IMR-90 (cell line): ENCODE data around the gene TTC28. TPM values are rescaled to one million over a fixed set of nuclear protein-coding genes. Genes with fewer than 3 reads are reported as not detected.

Experiments used
- ATAC-seq: fragments of 200-7000 bp; cut with Tn5 transposase; 2 replicates; pipeline ENCODE4 v1.9.1; 2020; ENCODE audit warnings: low read depth, mild to moderate bottlenecking, moderate library complexity
- BruUV-seq: library from RNA; stranded (reverse); fragments of 400-500 nt; replicated peaks from 2 replicates; lab custom pipeline; 2021; lab: Mats Ljungman, UMichigan
- CTCF ChIA-PET: fragments of 300-600 bp; formaldehyde crosslinking; extraction: SDS; loops from one replicate; lab custom pipeline; 2021; ENCODE audit warnings: antibody characterized with exemption; lab: Yijun Ruan, JAX
- POLR2A ChIA-PET: fragments of 300-600 bp; sonication (Branson Sonifier 250); formaldehyde crosslinking; loops from one replicate; lab custom pipeline; 2022; ENCODE audit warnings: antibody characterized with exemption; ENCODE audit not compliant: unreplicated experiment; lab: Charles Lee
- DNase-seq: peaks from one replicate; pipeline ENCODE4 v3.0.0; 2013
- H2AFZ ChIP-seq: replicated peaks from 2 replicates; pipeline ENCODE3; 2013; ENCODE audit warnings: low read length, mild to moderate bottlenecking; ENCODE audit not compliant: poor library complexity
- H2AK5ac ChIP-seq: 2 replicates; pipeline ENCODE4 v1.6.1; 2013; ENCODE audit warnings: low read depth, low read length, inconsistent platforms
- H2AK9ac ChIP-seq: replicated peaks from 2 replicates; pipeline ENCODE3; 2013; ENCODE audit warnings: mild to moderate bottlenecking, low read depth, low read length, moderate library complexity; ENCODE audit not compliant: poor library complexity
- H2BK120ac ChIP-seq: 2 replicates; pipeline ENCODE4 v1.6.1; 2013; ENCODE audit warnings: low read depth, low read length, inconsistent platforms
- H2BK15ac ChIP-seq: 3 replicates; pipeline ENCODE4 v1.6.1; 2013; ENCODE audit warnings: low read depth, low read length, inconsistent platforms
- H2BK20ac ChIP-seq: 2 replicates; pipeline ENCODE4 v1.6.1; 2013; ENCODE audit warnings: low read depth, mild to moderate bottlenecking, inconsistent platforms, low read length, moderate library complexity
- H2BK5ac ChIP-seq: 2 replicates; pipeline ENCODE4 v1.6.1; 2013; ENCODE audit warnings: mild to moderate bottlenecking, low read depth, low read length, inconsistent platforms; ENCODE audit not compliant: poor library complexity, severe bottlenecking
- H3K14ac ChIP-seq: replicated peaks from 2 replicates; pipeline ENCODE4 v1.6.1; 2013; ENCODE audit warnings: low read depth, low read length, inconsistent platforms
- H3K18ac ChIP-seq: 2 replicates; pipeline ENCODE4 v1.6.1; 2013; ENCODE audit warnings: low read depth, low read length, control low read depth
- H3K23ac ChIP-seq: 2 replicates; pipeline ENCODE4 v1.6.1; 2013; ENCODE audit warnings: low read depth, low read length, inconsistent platforms
- H3K27ac ChIP-seq: 2 replicates; pipeline ENCODE4 v1.5.1; 2013; ENCODE audit warnings: mild to moderate bottlenecking, control low read depth, low read length; ENCODE audit not compliant: insufficient read depth
- H3K27me3 ChIP-seq: 2 replicates; pipeline ENCODE4 v1.6.1; 2013; ENCODE audit warnings: low read length; ENCODE audit not compliant: control insufficient read depth, insufficient read depth
- H3K36me3 ChIP-seq: 2 replicates; pipeline ENCODE4 v1.6.1; 2013; ENCODE audit warnings: low read length, mixed read lengths; ENCODE audit not compliant: control insufficient read depth, insufficient read depth
- H3K4ac ChIP-seq: 2 replicates; pipeline ENCODE4 v1.6.1; 2013; ENCODE audit warnings: low read depth, low read length, inconsistent platforms
- H3K4me1 ChIP-seq: 2 replicates; pipeline ENCODE4 v1.6.1; 2013; ENCODE audit warnings: low read length, mixed read lengths; ENCODE audit not compliant: control insufficient read depth, insufficient read depth
- H3K4me2 ChIP-seq: 2 replicates; pipeline ENCODE4 v1.6.1; 2013; ENCODE audit warnings: low read depth, mild to moderate bottlenecking, control low read depth, low read length, moderate library complexity
- H3K4me3 ChIP-seq: 2 replicates; pipeline ENCODE4 v1.5.1; 2013; ENCODE audit warnings: low read depth, mild to moderate bottlenecking, control low read depth, low read length, moderate library complexity; ENCODE audit not compliant: insufficient read depth
- H3K56ac ChIP-seq: 2 replicates; pipeline ENCODE4 v1.6.1; 2013; ENCODE audit warnings: low read length, inconsistent platforms; ENCODE audit not compliant: insufficient read depth; ENCODE audit errors: extremely low read depth
- H3K79me1 ChIP-seq, 2 experiments: 2 replicates each; pipeline ENCODE4 v1.6.1; 2013; ENCODE audit warnings: low read length in 2 of 2, inconsistent platforms in 1 of 2, low read depth in 1 of 2
- H3K9ac ChIP-seq: 2 replicates; pipeline ENCODE4 v1.6.1; 2013; ENCODE audit warnings: low read depth, low read length, control low read depth
- H3K9me1 ChIP-seq: 2 replicates; pipeline ENCODE4 v1.6.1; 2013; ENCODE audit warnings: low read length, inconsistent platforms; ENCODE audit not compliant: insufficient read depth
- H3K9me3 ChIP-seq: 2 replicates; pipeline ENCODE4 v1.6.1; 2013; ENCODE audit warnings: low read length; ENCODE audit not compliant: control insufficient read depth, insufficient read depth
- H4K20me1 ChIP-seq: 2 replicates; pipeline ENCODE4 v1.6.1; 2013; ENCODE audit warnings: low read length, inconsistent platforms; ENCODE audit not compliant: insufficient read depth
- H4K5ac ChIP-seq: 2 replicates; pipeline ENCODE4 v1.6.1; 2013; ENCODE audit warnings: mild to moderate bottlenecking, low read depth, low read length, control low read depth
- H4K8ac ChIP-seq, 2 experiments: 2 replicates each; pipeline ENCODE4 v1.6.1; 2013; ENCODE audit warnings: low read depth in 2 of 2, low read length in 2 of 2, control low read depth in 1 of 2, inconsistent platforms in 1 of 2
- H4K91ac ChIP-seq: 2 replicates; pipeline ENCODE4 v1.6.1; 2013; ENCODE audit warnings: low read depth, low read length, inconsistent platforms; ENCODE audit not compliant: insufficient read depth
- CEBPB ChIP-seq: IDR thresholded peaks from 2 replicates; pipeline ENCODE4 v1.6.1; 2012; ENCODE audit warnings: low read depth, low read length, improper control_type of control experiment
- FOS ChIP-seq: fragments of 150-350 bp; IDR thresholded peaks from 2 replicates; pipeline ENCODE4 v1.6.1; 2016; ENCODE audit warnings: low read depth, low read length
- MAZ ChIP-seq: IDR thresholded peaks from 2 replicates; pipeline ENCODE4 v1.6.1; 2012; ENCODE audit warnings: low read depth, mild to moderate bottlenecking, low read length, improper control_type of control experiment, moderate library complexity, borderline replicate concordance
- MXI1 ChIP-seq: IDR thresholded peaks from 2 replicates; pipeline ENCODE4 v1.6.1; 2012; ENCODE audit warnings: low read depth, mild to moderate bottlenecking, low read length, moderate library complexity, borderline replicate concordance
- NFE2L2 ChIP-seq: fragments of 150-350 bp; IDR thresholded peaks from 2 replicates; pipeline ENCODE4 v1.6.1; 2016; ENCODE audit warnings: low read depth, mild to moderate bottlenecking, low read length
- POLR2A ChIP-seq: IDR thresholded peaks from 2 replicates; pipeline ENCODE4 v1.6.1; 2012; ENCODE audit warnings: mild to moderate bottlenecking, low read depth, low read length
- RCOR1 ChIP-seq: IDR thresholded peaks from 2 replicates; pipeline ENCODE4 v1.6.1; 2012; ENCODE audit warnings: mild to moderate bottlenecking, low read length, improper control_type of control experiment; ENCODE audit not compliant: insufficient replicate concordance
- SMC3 ChIP-seq: fragments of 150-350 bp; IDR thresholded peaks from 2 replicates; pipeline ENCODE4 v1.6.1; 2016; ENCODE audit warnings: low read depth, mild to moderate bottlenecking, antibody characterized with exemption, low read length, moderate library complexity
- USF2 ChIP-seq: fragments of 150-350 bp; IDR thresholded peaks from 2 replicates; pipeline ENCODE4 v1.6.1; 2017; ENCODE audit warnings: mild to moderate bottlenecking, antibody characterized with exemption, low read length, low read depth
- dilution Hi-C: fragments of 300-500 bp; cut with HindIII; formaldehyde crosslinking; loops from one replicate; pipeline ENCODE4 v1.14.3; 2018; ENCODE audit warnings: low sequenced_read_pairs; ENCODE audit not compliant: unreplicated experiment
- in situ Hi-C: fragments of 300-500 bp; cut with MboI; formaldehyde crosslinking; loops from 3 replicates; pipeline ENCODE4 v1.14.3; 2019; ENCODE audit warnings: low sequenced_read_pairs, inconsistent platforms, mixed read lengths
- intact Hi-C: fragments of 100-400 bp; cut with micrococcal nuclease; formaldehyde crosslinking; loops from 2 replicates; pipeline ENCODE4 v1.10.0; 2022
- polyA plus RNA-seq, 3 experiments: library from polyadenylated mRNA; depleted of rRNA; stranded (reverse); fragments of >200 nt; gene quantifications; 2 replicates each; pipeline ENCODE4 v1.2.3, GENCODE V29; 2012; ENCODE audit warnings: low replicate concordance in 1 of 3
- total RNA-seq: library from RNA; depleted of rRNA; stranded (reverse); fragments of >200 nt; gene quantifications from 2 replicates; pipeline ENCODE4 v1.2.3, GENCODE V29; 2012

The TTC28 gene
- total and polyA plus RNA-seq, 2 of the 4 experiments (the other 2 are of a cell fraction) = 5.6 to 13.3 TPM

- ATAC-seq (no peak), DNase-seq (no peak)
- H3K4me1 ChIP-seq = peaks cover 3% of the 10 kb centered on the region; the same call in 1 of the 2 replicates
- H4K91ac ChIP-seq = no peak overlapping the region
- no peaks in the 10 kb centered on the region for H3K9me3 ChIP-seq
- no peak overlapping the region for H2AK5ac ChIP-seq
- H2BK15ac ChIP-seq = no peak overlapping the region
- no peaks in the 10 kb centered on the region for H4K20me1 ChIP-seq
- H2BK20ac ChIP-seq = no peak overlapping the region
- ChIA-PET POLR2A (no interaction called here), CTCF (interaction anchor here (2.5 kb wide), 1 partner anchor 9 kb away, joined by 8 read pairs; no protein-coding TSS in a partner anchor)
- no peak overlapping the region for H3K9ac ChIP-seq
- H4K8ac ChIP-seq = no peak overlapping the region
- BruUV-seq = no TSS peak
- H3K4me3 ChIP-seq = no peak overlapping the region
- no peak overlapping the region for H3K14ac ChIP-seq
- in situ Hi-C loops (no loop called here), dilution Hi-C loops (no loop called here), intact Hi-C loops (no loop called here)
- H3K4me2 ChIP-seq = no peak overlapping the region
- no peak overlapping the region for H2AK9ac ChIP-seq
- H3K9me1 ChIP-seq = no peaks in the 10 kb centered on the region
- no peak overlapping the region for H3K56ac ChIP-seq
- TF ChIP-seq SMC3 (no peak), POLR2A (no peak), NFE2L2 (no peak), RCOR1 (no peak), USF2 (no peak), MXI1 (no peak), MAZ (no peak), FOS (no peak), CEBPB (no peak)
- no peak overlapping the region for H3K23ac ChIP-seq
- H2BK120ac ChIP-seq = no peak overlapping the region
- H3K18ac ChIP-seq = no peak overlapping the region
- H3K4ac ChIP-seq = no peak overlapping the region
- no peaks in the 10 kb centered on the region for H3K27me3 ChIP-seq
- H2AFZ ChIP-seq = no peak overlapping the region
- H4K5ac ChIP-seq = no peak overlapping the region
- H3K27ac ChIP-seq = no peak overlapping the region
- H3K36me3 ChIP-seq = no peaks in the 10 kb centered on the region
- H3K79me1 ChIP-seq = peaks cover 3 to 4% of the 10 kb centered on the region in 2 experiments; a peak in 2 of 4 replicates
- no peak overlapping the region for H2BK5ac ChIP-seq
Measured at GRCh38 chr22:28478564-28478963, 201.1 kb downstream of the TTC28 start.
